ENCODE data around the gene MAST1. TPM values are rescaled to one million over a fixed set of nuclear protein-coding genes. Genes with fewer than 3 reads are reported as not detected.

The MAST1 gene
- total RNA-seq, 4 donors from 2014 or later, result not detected

- H3K27me3 ChIP-seq, result no peaks in the 10 kb centered on the region
- no peaks in the 10 kb centered on the region for H3K9me3 ChIP-seq
- no peak overlapping the region for H3K4me3 ChIP-seq
- TF ChIP-seq, protein P1, sequence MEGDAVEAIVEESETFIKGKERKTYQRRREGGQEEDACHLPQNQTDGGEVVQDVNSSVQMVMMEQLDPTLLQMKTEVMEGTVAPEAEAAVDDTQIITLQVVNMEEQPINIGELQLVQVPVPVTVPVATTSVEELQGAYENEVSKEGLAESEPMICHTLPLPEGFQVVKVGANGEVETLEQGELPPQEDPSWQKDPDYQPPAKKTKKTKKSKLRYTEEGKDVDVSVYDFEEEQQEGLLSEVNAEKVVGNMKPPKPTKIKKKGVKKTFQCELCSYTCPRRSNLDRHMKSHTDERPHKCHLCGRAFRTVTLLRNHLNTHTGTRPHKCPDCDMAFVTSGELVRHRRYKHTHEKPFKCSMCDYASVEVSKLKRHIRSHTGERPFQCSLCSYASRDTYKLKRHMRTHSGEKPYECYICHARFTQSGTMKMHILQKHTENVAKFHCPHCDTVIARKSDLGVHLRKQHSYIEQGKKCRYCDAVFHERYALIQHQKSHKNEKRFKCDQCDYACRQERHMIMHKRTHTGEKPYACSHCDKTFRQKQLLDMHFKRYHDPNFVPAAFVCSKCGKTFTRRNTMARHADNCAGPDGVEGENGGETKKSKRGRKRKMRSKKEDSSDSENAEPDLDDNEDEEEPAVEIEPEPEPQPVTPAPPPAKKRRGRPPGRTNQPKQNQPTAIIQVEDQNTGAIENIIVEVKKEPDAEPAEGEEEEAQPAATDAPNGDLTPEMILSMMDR (IDR thresholded peaks at IDR 0.05 in 4 of 5, conservative IDR thresholded peaks at IDR 0.05 in 1 of 5), result no peak
- TF ChIP-seq POLR2A (IDR thresholded peaks at IDR 0.05), result no peak
- H3K4me1 ChIP-seq, result peaks cover 4% of the 10 kb centered on the region in 2 donors
- in situ Hi-C loops (cut with MboI; ENCODE audit: low sequenced_read_pairs in 4 of 4), result no loop called here
- DNase-seq (no peak), ATAC-seq (no peak)
- H3K27ac ChIP-seq, result no peak overlapping the region
- intact Hi-C loops (cut with DNase I; ENCODE audit: low total_unique reads), result no loop called here
- H3K36me3 ChIP-seq, result peaks cover 0 to 54% of the 10 kb centered on the region in 2 donors
Measured at GRCh38 chr19:12922959-12923358, 84.6 kb downstream of the MAST1 start.

Small RNA genes within 50 kb of the gene (microRNA-seq; reads per million reads assigned to microRNA genes)
- 0 reads per million in 2 donors for gene MIR5695 (ENCODE audit: borderline replicate concordance in 2 of 2)
- 0 reads per million in 2 donors for gene MIR6794 (ENCODE audit: borderline replicate concordance in 2 of 2)

Other genes starting within 250 kb of the MAST1 start
- 1 to 10 TPM; 2.5 to 4.9 (median 2.9) TPM for gene ZNF490, start 227.7 kb upstream of the MAST1 start, total RNA-seq
- gene ZNF791, start 227.6 kb upstream of the MAST1 start, total RNA-seq, result 10 to 100 TPM in 1 of 4 donors, 1 to 10 TPM in 3; 7.6 to 10.9 (median 8.8) TPM
- 10 to 100 TPM; 18.0 to 34.2 (median 29.3) TPM for gene MAN2B1, start 171.8 kb upstream of the MAST1 start, total RNA-seq
- gene WDR83, start 171.7 kb upstream of the MAST1 start, total RNA-seq, result 1 to 10 TPM; 2.2 to 8.4 (median 3.7) TPM
- 100 to 1,000 TPM; 115 to 184 (median 127) TPM for gene DHPS, start 156.6 kb upstream of the MAST1 start, total RNA-seq
- not detected for gene GNG14, start 150.5 kb upstream of the MAST1 start, total RNA-seq
- gene FBXW9, start 141.9 kb upstream of the MAST1 start, total RNA-seq, result 1 to 10 TPM; 2.5 to 5.8 (median 3.3) TPM
- gene TNPO2, start 114.6 kb upstream of the MAST1 start, total RNA-seq, result 10 to 100 TPM; 32.1 to 49.9 (median 42.0) TPM
- 100 to 1,000 TPM; 260 to 354 (median 297) TPM for gene TRIR, start 103.8 kb upstream of the MAST1 start, total RNA-seq
- gene GET3, start 101.0 kb upstream of the MAST1 start, total RNA-seq, result 10 to 100 TPM; 52.6 to 85.1 (median 70.5) TPM
- under 1 TPM in 1 of 4 donors, not detected in 3; 0.63 TPM for gene BEST2, start 86.7 kb upstream of the MAST1 start, total RNA-seq
- 10 to 100 TPM; 12.3 to 23.4 (median 17.6) TPM for gene HOOK2, start 63.0 kb upstream of the MAST1 start, total RNA-seq
- gene JUNB, start 47.0 kb upstream of the MAST1 start, total RNA-seq, result 100 to 1,000 TPM in 2 of 4 donors, 10 to 100 TPM in 2; 59.0 to 200 (median 128) TPM
- gene PRDX2, start 36.7 kb upstream of the MAST1 start, total RNA-seq, result 100 to 1,000 TPM; 357 to 551 (median 406) TPM
- gene THSD8, start 36.4 kb upstream of the MAST1 start, total RNA-seq, result not detected
- 1 to 10 TPM; 1.0 to 3.9 (median 2.4) TPM for gene RNASEH2A, start 31.9 kb upstream of the MAST1 start, total RNA-seq
- gene RTBDN, start 3.9 kb upstream of the MAST1 start, total RNA-seq, result not detected
- 10 to 100 TPM; 11.9 to 44.3 (median 15.4) TPM for gene DNASE2, start 42.9 kb downstream of the MAST1 start, total RNA-seq
- not detected for gene KLF1, start 48.7 kb downstream of the MAST1 start, total RNA-seq
- 10 to 100 TPM; 35.6 to 83.8 (median 54.1) TPM for gene GCDH, start 52.6 kb downstream of the MAST1 start, total RNA-seq
- not detected for gene SYCE2, start 80.8 kb downstream of the MAST1 start, total RNA-seq
- gene FARSA, start 95.2 kb downstream of the MAST1 start, total RNA-seq, result 10 to 100 TPM; 40.7 to 68.8 (median 62.3) TPM
- 100 to 1,000 TPM; 110 to 195 (median 135) TPM for gene CALR, start 100.1 kb downstream of the MAST1 start, total RNA-seq
- 100 to 1,000 TPM; 618 to 949 (median 780) TPM for gene RAD23A, start 107.3 kb downstream of the MAST1 start, total RNA-seq
- gene GADD45GIP1, start 118.7 kb downstream of the MAST1 start, total RNA-seq, result 10 to 100 TPM; 50.7 to 71.0 (median 61.4) TPM
- gene DAND5, start 131.1 kb downstream of the MAST1 start, total RNA-seq, result not detected
- 100 to 1,000 TPM in 2 of 4 donors, 10 to 100 TPM in 2; 31.9 to 128 (median 105) TPM for gene NFIX, start 157.0 kb downstream of the MAST1 start, total RNA-seq